Vagina (tissue), 2 donors: Measurements from ENCODE around the gene RALGPS2. TPM values are rescaled to one million over a fixed set of nuclear protein-coding genes. Genes with fewer than 3 reads are reported as not detected.
A peak's percentile ranks its signal among the peaks of the same experiment; 100 is the strongest.

Source experiments
- DNase-seq, 2 donors: peaks; one replicate each; pipeline ENCODE4 v3.0.0-alpha.2; 2017; ENCODE audit errors: extremely low spot score in 2 of 2
- H3K27ac ChIP-seq: fragments of 200-600 bp; sonication (generic); one replicate; pipeline ENCODE4 v1.5.1; 2019
- H3K27me3 ChIP-seq: fragments of 200-600 bp; sonication (generic); one replicate; pipeline ENCODE4 v1.5.1; 2019
- H3K36me3 ChIP-seq, 2 donors: fragments of 200-600 bp; sonication (generic); one replicate each; pipeline ENCODE4 v1.5.1; 2017 to 2019
- H3K4me1 ChIP-seq: fragments of 200-600 bp; sonication (generic); one replicate; pipeline ENCODE4 v1.5.1; 2019
- H3K4me3 ChIP-seq, 2 donors: fragments of 200-600 bp; sonication (generic); 1 replicate in 1 of 2; 2 replicates in 1 of 2; pipeline ENCODE4 v1.5.1; 2016 to 2019
- H3K9me3 ChIP-seq: fragments of 200-600 bp; sonication (generic); one replicate; pipeline ENCODE4 v1.5.1; 2019
- CTCF ChIP-seq, 3 experiments: fragments of 450-650 bp in 2 of 3; fragments of 200-600 bp in 1 of 3; sonication (generic) in 1 of 3; IDR thresholded peaks; one replicate each; pipeline ENCODE4 v1.5.1; 2017 to 2019; ENCODE audit warnings: antibody characterized with exemption in 3 of 3, mild to moderate bottlenecking in 2 of 3, moderate library complexity in 2 of 3
- POLR2A ChIP-seq, 2 donors: fragments of 450-650 bp; IDR thresholded peaks; one replicate each; pipeline ENCODE4 v1.6.1; 2017; ENCODE audit warnings: antibody characterized with exemption in 2 of 2, mild to moderate bottlenecking in 2 of 2, moderate library complexity in 2 of 2
- POLR2AphosphoS5 ChIP-seq, 2 donors: sonication (generic); formaldehyde crosslinking; IDR thresholded peaks; one replicate each; pipeline ENCODE4 v1.9.0; 2017; ENCODE audit warnings: antibody characterized with exemption in 2 of 2, mild to moderate bottlenecking in 2 of 2, low read depth in 1 of 2; ENCODE audit not compliant: insufficient read depth in 1 of 2
- intact Hi-C: fragments of 100-400 bp; cut with DNase I; formaldehyde crosslinking; loops from one replicate; pipeline ENCODE4 v1.15.1; 2023
- total RNA-seq: library from RNA; depleted of rRNA; stranded (reverse); fragments of >200 nt; gene quantifications from one replicate; pipeline ENCODE4 v1.2.3, GENCODE V29; 2016

The RALGPS2 gene
- total RNA-seq, 1 donor from 2014 or later: 20.4 TPM

- TF ChIP-seq POLR2AphosphoS5 (IDR thresholded peaks at IDR 0.05; ENCODE audit: insufficient read depth in 1 of 2, low read depth in 1 of 2) (no peak), POLR2A (IDR thresholded peaks at IDR 0.05) (no peak), CTCF (IDR thresholded peaks at IDR 0.05) (no peak)
- peak; percentile 72 to 74 for DNase-seq
- Histone ChIP-seq H3K27me3 (no peaks in the 10 kb centered on the region), H3K4me1 (no peaks in the 10 kb centered on the region), H3K36me3 (no peaks in the 10 kb centered on the region), H3K4me3 (no peak overlapping the region), H3K27ac (no peak overlapping the region), H3K9me3 (no peaks in the 10 kb centered on the region)
- intact Hi-C loops: no loop called here
Observed at GRCh38 chr1:178960482-178961240, 235.6 kb downstream of the RALGPS2 start.

- H3K27ac ChIP-seq: no peak overlapping the region
- H3K4me1 ChIP-seq: no peaks in the 10 kb centered on the region
- peak in 1 of 2 donors; percentile 37 for DNase-seq
- TF ChIP-seq CTCF (IDR thresholded peaks at IDR 0.05): no peak
- no peak for TF ChIP-seq POLR2AphosphoS5 (IDR thresholded peaks at IDR 0.05; ENCODE audit: insufficient read depth in 1 of 2, low read depth in 1 of 2)
- no peak for TF ChIP-seq POLR2A (IDR thresholded peaks at IDR 0.05)
- H3K4me3 ChIP-seq: no peak overlapping the region
- no peaks in the 10 kb centered on the region for H3K9me3 ChIP-seq
- H3K36me3 ChIP-seq: no peaks in the 10 kb centered on the region
- no peaks in the 10 kb centered on the region for H3K27me3 ChIP-seq
- intact Hi-C loops: no loop called here
Observed at GRCh38 chr1:178961331-178961730, 236.3 kb downstream of the RALGPS2 start.

- H3K27me3 ChIP-seq: no peaks in the 10 kb centered on the region
- intact Hi-C loops: no loop called here
- H3K9me3 ChIP-seq: no peaks in the 10 kb centered on the region
- no peak overlapping the region for H3K27ac ChIP-seq
- no peak overlapping the region for H3K4me3 ChIP-seq
- H3K36me3 ChIP-seq: no peaks in the 10 kb centered on the region
- no peak for DNase-seq
- H3K4me1 ChIP-seq: no peaks in the 10 kb centered on the region
- TF ChIP-seq POLR2A (IDR thresholded peaks at IDR 0.05): no peak
- TF ChIP-seq CTCF (IDR thresholded peaks at IDR 0.05): no peak
- TF ChIP-seq POLR2AphosphoS5 (IDR thresholded peaks at IDR 0.05; ENCODE audit: insufficient read depth in 1 of 2, low read depth in 1 of 2): no peak
Observed at GRCh38 chr1:178961868-178962267, 236.8 kb downstream of the RALGPS2 start.

- no peaks in the 10 kb centered on the region for H3K27me3 ChIP-seq
- H3K36me3 ChIP-seq: no peaks in the 10 kb centered on the region
- DNase-seq: no peak
- H3K4me3 ChIP-seq: no peak overlapping the region
- H3K9me3 ChIP-seq: no peaks in the 10 kb centered on the region
- no peaks in the 10 kb centered on the region for H3K4me1 ChIP-seq
- TF ChIP-seq POLR2AphosphoS5 (IDR thresholded peaks at IDR 0.05; ENCODE audit: insufficient read depth in 1 of 2, low read depth in 1 of 2): no peak
- TF ChIP-seq POLR2A (IDR thresholded peaks at IDR 0.05): no peak
- no peak for TF ChIP-seq CTCF (IDR thresholded peaks at IDR 0.05)
- no peak overlapping the region for H3K27ac ChIP-seq
- intact Hi-C loops: no loop called here
Observed at GRCh38 chr1:178962853-178963711, 238.0 kb downstream of the RALGPS2 start.
